GM10266 (cell line): ENCODE results near the gene TOR2A.

Experiments used
- DNase-seq: peaks from one replicate; pipeline ENCODE4 v3.0.0; 2012; ENCODE audit errors: extremely low spot score
- TF ChIP-seq, protein P1 (sequence below): IDR thresholded peaks from 2 replicates; pipeline ENCODE4 v1.5.1; 2012; ENCODE audit warnings: mild to moderate bottlenecking, low read depth; ENCODE audit not compliant: control insufficient read depth, insufficient read depth; ENCODE audit errors: missing control alignments

Gene TOR2A

DNA sequence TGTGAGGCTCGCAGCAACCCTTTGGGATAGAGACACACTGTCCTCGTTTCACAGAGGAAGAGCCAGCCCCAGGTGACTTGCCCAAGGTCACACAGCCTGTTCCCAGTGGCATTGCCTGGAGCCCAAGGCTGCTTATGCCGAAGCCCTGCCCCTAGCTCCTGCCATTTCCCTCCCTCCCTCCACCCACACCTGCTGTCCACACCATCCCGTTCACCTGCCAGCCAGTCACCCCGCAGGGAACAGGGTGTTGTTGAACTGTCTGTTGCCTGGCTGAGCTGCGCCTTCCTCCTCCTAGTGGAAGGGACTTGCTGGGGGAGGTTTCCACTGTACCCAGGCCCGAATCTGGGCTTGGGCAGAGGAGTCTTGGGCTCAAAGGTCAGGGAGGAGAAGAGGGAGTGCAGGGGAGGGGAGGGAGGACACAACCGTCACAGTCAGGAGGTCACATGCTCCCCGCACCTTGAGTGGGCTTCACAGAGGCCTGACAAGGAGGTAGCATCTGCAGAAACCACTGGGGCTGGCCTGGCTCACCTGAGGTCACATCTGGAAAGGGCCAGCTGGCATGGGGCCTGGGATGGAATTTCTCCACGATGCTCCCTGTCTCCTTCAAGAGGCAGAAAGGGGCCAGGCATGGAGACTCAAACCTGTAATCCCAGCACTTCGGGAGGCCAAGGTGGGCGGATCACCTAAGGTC is 12.9 kb downstream of the TOR2A start:
- no peak for DNase-seq

GRCh38 chr9:127721391-127721821 is 13.7 kb downstream of the TOR2A start:
- TF ChIP-seq, protein P1, sequence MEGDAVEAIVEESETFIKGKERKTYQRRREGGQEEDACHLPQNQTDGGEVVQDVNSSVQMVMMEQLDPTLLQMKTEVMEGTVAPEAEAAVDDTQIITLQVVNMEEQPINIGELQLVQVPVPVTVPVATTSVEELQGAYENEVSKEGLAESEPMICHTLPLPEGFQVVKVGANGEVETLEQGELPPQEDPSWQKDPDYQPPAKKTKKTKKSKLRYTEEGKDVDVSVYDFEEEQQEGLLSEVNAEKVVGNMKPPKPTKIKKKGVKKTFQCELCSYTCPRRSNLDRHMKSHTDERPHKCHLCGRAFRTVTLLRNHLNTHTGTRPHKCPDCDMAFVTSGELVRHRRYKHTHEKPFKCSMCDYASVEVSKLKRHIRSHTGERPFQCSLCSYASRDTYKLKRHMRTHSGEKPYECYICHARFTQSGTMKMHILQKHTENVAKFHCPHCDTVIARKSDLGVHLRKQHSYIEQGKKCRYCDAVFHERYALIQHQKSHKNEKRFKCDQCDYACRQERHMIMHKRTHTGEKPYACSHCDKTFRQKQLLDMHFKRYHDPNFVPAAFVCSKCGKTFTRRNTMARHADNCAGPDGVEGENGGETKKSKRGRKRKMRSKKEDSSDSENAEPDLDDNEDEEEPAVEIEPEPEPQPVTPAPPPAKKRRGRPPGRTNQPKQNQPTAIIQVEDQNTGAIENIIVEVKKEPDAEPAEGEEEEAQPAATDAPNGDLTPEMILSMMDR = no peak
- no peak for DNase-seq

More for the DNA sequence above, 12.9 kb downstream of the TOR2A start:
- TF ChIP-seq, protein P1 = no peak

GRCh38 chr9:127720865-127721227 is 14.2 kb downstream of the TOR2A start:
- DNase-seq = no peak
- TF ChIP-seq, protein P1 = no peak

- TF ChIP-seq, protein P1 = no peak
- DNase-seq = no peak
Observed at GRCh38 chr9:127720031-127720864, 14.8 kb downstream of the TOR2A start.

DNA sequence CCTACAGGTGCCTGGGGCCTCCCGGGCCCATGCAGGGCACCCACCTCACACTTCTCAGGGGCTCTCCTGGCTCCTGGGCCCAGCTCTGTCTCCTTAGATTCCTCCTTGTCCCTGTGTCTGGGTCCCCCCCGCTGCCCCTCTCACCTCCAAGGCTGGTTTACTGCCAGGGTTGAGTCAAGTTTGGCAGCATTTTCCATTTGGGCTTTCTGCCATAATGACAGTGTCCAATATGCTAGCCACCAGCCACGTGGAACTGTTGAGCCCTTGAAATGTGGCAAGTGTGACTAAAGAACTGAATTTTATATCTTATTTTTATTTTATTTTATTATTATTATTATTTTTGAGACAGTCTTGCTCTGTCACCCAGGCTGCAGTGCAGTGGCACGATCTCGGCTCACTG is 17.3 kb downstream of the TOR2A start:
- DNase-seq = no peak
- TF ChIP-seq, protein P1 = no peak

GRCh38 chr9:127716412-127716811 is 18.7 kb downstream of the TOR2A start:
- no peak for DNase-seq
- TF ChIP-seq, protein P1 = no peak
